ENCODE measurements around the gene GMDS.

The GMDS gene

DNA sequence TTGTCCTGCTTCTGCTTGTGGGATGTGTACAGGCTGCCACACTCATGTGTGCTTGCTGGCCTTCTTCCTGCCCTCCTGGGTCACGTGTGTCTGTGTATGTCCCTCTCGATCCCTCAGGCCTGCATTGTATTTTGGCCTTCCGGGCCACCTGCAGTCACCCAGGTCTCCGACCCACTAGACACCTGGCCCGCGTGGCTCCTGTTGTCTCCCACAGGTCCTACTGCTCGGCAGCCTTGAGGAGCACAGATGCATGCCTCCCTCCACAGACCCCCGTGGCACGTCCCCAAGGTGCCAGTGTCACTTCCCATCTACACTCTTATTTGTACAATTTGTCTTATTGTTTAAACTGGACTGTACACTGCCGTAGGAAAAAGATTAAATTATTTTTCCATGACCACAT is 592.6 kb downstream of the GMDS start:
- H3K4me3 ChIP-seq (ENCODE audit: low read length) = no peak overlapping the region
- DNase-seq (ENCODE audit: low read depth) = no peak
- TF ChIP-seq, protein P1, sequence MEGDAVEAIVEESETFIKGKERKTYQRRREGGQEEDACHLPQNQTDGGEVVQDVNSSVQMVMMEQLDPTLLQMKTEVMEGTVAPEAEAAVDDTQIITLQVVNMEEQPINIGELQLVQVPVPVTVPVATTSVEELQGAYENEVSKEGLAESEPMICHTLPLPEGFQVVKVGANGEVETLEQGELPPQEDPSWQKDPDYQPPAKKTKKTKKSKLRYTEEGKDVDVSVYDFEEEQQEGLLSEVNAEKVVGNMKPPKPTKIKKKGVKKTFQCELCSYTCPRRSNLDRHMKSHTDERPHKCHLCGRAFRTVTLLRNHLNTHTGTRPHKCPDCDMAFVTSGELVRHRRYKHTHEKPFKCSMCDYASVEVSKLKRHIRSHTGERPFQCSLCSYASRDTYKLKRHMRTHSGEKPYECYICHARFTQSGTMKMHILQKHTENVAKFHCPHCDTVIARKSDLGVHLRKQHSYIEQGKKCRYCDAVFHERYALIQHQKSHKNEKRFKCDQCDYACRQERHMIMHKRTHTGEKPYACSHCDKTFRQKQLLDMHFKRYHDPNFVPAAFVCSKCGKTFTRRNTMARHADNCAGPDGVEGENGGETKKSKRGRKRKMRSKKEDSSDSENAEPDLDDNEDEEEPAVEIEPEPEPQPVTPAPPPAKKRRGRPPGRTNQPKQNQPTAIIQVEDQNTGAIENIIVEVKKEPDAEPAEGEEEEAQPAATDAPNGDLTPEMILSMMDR (IDR thresholded peaks at IDR 0.05; ENCODE audit: insufficient read depth, low read depth, low read length, missing control alignments) = no peak

DNA sequence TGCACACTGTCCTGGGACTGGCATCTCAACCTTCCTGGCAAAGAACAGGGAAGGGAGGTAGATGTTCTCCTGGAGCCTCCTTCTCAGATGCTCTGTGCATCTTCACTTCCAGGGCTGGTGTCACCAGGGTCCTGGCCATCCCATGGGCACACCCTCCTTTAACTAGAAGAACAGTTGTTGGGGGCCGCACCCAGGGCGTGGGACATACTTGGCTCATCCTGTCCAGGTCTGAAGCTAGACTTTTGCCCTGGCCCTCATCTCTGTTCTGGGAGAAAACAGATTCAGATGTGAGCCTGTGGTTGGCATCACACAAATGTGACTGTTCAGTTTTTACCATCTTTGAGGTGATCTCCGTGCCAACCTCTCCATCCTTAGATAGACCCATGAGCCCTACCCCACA is 594.0 kb downstream of the GMDS start:
- no peak overlapping the region for H3K4me3 ChIP-seq (ENCODE audit: low read length)
- TF ChIP-seq, protein P1 (IDR thresholded peaks at IDR 0.05; ENCODE audit: insufficient read depth, low read depth, low read length, missing control alignments) = no peak
- no peak for DNase-seq (ENCODE audit: low read depth)

DNA sequence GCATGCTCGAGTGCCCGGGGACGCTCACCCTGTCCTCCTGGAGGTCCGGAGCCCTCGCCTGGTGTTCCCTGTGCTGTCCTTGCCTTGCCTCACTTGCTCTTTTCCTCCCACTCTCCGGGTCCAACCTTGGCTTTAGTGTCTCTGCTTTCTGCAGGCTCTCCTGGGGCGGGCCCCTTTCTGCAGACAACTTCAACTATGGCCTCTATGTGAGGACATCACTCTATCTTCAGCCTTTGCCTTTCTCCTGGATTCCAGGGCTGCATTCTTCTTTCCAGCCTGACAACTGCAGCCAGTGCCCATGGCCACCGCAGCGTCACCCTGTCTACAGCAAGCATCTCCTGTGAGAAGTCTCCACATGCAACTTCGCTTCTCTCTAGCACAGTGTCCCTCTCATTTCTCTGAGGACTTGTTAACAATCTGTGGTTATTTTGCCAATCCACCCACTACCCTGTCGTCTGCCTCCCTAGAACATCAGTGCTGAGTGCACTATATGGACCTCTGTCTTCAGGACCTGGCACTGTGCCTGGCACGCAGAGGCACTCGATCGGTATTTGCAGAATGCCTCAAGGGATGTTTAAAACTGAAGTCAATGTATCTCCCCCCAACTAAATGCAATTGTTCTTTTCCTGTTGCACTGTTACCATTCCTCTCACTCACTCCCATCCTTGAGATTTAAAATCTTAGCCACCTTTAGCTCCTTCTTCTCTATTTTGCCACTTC is 599.8 kb downstream of the GMDS start:
- no peak for DNase-seq (ENCODE audit: low read depth)
- TF ChIP-seq, protein P1 (IDR thresholded peaks at IDR 0.05; ENCODE audit: insufficient read depth, low read depth, low read length, missing control alignments) = no peak
- H3K4me3 ChIP-seq (ENCODE audit: low read length) = no peak overlapping the region

DNA sequence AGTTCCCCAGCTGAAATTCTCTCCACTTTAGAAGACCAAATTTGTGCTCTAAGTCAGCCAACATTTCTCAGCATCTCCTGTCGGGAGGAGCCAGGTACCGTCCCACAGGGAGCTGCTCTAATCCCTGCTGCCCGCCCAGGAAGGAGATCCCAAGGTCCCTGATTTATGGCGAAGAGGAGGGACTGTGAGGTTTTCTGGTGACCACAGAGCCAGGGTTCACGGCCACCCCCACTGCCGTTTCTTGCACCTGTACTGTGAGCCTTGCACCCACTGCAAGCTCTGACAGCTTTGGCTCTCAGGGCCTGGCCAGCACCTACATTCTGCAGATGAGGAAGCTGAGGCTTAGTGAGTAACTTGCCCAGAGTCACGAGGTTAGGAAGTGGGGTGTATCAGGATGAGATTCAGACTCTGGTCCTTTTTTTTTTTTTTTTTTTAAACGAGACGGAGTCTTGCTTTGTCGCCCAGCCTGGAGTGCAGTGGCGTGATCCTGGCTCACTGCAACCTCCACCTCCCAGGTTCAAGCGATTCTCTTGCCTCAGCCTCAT is 600.8 kb downstream of the GMDS start:
- no peak overlapping the region for H3K4me3 ChIP-seq (ENCODE audit: low read length)
- DNase-seq (ENCODE audit: low read depth) = no peak
- TF ChIP-seq, protein P1 (IDR thresholded peaks at IDR 0.05; ENCODE audit: insufficient read depth, low read depth, low read length, missing control alignments) = no peak

DNA sequence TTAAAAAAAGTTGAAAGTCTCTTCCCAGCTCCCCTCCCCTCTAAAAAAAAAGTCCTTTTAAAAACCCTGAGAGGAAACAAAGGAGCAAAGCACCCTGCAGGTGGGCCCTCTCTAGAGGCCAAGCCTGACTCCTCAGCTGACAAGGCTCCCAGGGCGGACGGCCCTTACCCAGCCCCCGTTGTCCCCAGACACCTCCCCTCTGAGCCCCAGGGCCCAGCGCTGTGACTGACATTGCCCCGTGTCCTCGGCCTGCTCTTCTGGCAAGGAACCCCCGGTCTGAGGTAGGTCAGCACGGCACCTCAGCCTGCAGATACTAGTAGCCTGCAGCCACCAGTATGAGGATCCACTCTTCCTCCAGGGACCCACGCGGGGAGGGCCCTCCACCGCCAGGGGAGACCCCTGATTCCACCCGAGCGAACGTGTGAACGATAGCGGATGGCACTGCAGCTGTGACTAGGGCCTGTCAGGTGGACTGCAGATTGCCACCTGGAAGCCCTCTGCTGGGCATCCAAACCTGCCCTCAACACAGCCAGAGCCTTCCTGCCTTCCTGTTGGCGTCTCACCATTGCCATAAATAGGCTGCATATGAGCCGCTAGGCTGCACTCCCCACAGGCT is 601.5 kb downstream of the GMDS start:
- DNase-seq (ENCODE audit: low read depth) = no peak
- TF ChIP-seq, protein P1 (IDR thresholded peaks at IDR 0.05; ENCODE audit: insufficient read depth, low read depth, low read length, missing control alignments) = no peak
- H3K4me3 ChIP-seq (ENCODE audit: low read length) = no peak overlapping the region

DNA sequence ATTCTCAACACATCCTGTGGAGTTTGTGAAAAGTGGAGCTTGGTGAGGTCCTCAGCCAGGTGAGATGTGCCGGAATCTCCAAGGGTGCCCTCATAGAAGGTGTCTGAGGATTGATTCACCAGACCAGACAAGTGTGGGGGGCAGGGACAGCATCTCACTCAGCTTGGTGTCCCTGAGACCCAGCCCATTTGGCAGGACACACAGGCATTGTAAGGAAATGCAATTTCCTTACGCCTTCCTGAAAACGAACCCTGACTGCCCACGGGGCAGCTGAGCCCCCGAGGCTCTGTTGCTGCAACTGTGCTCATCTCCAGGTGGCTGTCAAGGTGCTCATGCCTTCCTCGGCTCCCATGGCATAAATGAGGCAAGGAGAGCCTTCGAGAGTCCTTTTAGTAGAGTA is 602.3 kb downstream of the GMDS start:
- no peak overlapping the region for H3K4me3 ChIP-seq (ENCODE audit: low read length)
- no peak for DNase-seq (ENCODE audit: low read depth)
- TF ChIP-seq, protein P1 (IDR thresholded peaks at IDR 0.05; ENCODE audit: insufficient read depth, low read depth, low read length, missing control alignments) = no peak

All from epithelial cell of esophagus (primary cell).